GM20431 (cell line): ENCODE measurements around the gene F8A3.
"Not testable (repeated sequence)": the region's sequence is repeated elsewhere in the genome, so short reads cannot be mapped to it uniquely, and the experiment has no call there.

Source experiments
- in situ Hi-C: fragments of 300-500 bp; cut with MseI, MboI; formaldehyde crosslinking; loops from one replicate; pipeline ENCODE4 v1.15.0; 2020; ENCODE audit warnings: low sequenced_read_pairs; ENCODE audit not compliant: unreplicated experiment

F8A3 gene

DNA sequence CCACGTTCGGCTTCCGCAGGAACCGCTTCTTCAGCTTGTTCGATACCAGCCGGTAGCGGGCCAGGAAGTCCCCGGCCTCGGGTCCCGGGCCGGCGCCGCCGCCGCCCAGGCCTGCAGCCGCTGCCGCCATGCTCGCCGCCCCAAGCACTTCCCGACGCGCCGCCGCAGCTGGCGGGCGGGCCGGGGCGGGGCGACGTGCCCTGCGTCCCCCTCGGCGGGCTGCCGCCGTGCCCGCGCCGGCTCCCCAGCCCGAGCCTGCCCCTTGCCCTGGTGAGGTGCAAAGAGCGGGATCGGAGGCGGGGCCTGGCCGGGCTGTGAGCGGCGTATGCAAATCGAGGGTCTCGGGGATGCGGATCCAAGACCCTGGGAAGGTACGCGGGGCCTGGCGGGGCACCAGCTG is at the start of gene F8A3:
F8A3 (minus strand) TSS at position 150 of the 400 bp plus-strand sequence; CDS start at position 130, 20 bp downstream.
- in situ Hi-C loops: not testable (repeated sequence)

DNA sequence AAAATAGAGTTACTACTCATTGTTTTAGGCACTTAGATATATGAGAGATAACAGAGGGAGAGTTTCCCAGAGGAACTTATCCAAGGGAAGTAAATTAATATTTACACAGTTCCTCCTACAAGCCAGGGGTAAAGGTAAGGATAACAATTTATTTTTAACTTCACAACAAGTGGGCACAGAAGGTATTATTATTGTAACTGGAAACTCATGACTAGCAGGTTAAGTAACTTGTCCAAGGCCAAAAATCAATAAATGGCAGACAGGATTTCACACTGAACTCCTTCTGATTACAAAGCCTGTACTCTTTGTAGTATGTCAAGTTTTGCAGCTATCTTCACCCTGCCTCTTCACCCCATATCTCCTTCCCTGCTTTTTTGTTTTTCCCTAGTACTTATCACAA is 46.9 kb upstream of the F8A3 start:
- in situ Hi-C loops: no loop called here

DNA sequence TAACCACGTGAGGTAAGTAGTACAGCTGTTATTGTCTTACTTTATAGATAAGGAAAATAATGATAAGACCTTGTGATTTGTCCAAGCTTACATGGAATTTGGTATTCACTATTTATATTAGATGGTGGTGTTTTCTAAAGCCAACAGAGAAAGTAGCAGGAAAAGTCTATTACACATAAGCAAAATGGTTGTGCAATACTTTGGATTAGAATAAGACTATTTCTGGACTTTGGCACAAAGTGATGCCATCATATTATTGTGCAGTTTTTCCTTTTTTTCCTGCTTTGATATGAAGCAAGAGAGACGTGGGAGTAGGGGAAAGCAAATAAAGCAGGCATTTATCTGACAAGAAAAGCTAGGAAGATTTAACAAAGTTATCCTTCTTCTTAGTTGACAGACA is 36.7 kb upstream of the F8A3 start:
- in situ Hi-C loops: not testable (repeated sequence)

DNA sequence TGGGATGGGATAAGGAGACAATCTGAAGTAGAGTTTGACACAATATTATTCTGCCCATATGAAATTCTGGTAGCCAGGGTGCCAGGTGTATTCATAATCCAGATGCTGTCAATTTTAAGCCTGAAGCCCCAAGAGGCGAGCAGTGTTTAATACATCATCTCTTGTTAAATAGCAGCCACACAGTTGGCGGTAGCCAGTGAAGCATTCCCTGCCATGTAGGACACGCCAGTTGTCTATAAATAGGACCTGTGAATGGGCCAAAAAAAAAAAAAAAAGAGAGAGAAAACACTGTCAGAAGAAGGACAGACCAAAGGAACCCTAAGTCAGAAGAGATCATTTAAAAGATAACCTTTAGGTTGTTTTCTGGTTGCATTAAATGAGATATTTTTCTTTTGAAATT is 33.0 kb upstream of the F8A3 start:
- in situ Hi-C loops: not testable (repeated sequence)

DNA sequence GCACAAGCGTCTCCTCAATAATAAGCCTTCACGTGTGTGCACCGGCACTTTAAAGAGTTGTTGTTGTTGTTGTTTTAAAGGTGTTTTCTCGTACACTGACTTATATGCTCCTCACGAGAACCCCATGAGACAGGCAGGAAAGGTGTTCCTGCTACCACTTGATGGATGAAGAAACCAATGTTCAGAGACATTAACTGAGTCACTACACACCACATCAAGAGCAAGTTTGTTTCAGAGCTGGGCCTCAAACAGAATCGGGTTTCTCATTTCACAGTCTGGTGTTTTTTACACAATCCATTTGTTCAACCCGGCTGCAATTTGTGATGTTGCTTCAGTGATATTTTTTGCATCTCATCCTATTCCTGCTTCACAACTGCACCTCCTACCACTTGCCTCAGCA is 18.7 kb upstream of the F8A3 start:
- in situ Hi-C loops: not testable (repeated sequence)

DNA sequence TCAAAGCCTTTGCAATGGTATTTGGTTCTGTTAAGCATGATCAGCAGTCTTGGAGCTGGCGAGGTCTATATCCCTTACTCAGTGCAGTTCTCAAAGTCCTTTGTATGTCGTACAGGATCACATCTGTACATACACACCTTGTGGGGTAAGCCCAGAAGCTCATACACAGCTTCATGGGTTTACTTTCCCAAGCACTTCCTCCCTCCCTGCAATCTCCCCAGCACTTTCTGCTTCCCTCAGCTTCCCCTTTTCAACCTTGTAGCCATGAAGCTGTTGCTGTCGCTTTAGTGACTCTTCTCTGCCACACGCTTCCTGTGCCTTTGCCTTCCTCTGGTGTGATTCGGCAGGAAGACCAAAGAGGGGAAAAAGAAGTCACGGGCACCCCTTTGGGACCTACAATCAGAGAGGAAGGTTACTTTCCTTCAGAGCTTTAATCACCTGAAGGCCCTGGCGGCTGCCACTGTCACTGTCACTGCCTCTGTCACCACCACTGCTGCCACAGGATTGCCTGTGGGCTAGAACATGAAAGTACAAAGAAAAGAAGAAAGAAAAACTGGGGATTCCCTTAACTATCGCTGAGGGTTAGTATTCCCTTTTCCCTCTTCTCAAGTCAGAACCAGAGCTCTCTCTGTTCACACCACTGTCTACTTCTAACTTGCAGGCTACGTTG is 8.0 kb upstream of the F8A3 start:
- in situ Hi-C loops: not testable (repeated sequence)

DNA sequence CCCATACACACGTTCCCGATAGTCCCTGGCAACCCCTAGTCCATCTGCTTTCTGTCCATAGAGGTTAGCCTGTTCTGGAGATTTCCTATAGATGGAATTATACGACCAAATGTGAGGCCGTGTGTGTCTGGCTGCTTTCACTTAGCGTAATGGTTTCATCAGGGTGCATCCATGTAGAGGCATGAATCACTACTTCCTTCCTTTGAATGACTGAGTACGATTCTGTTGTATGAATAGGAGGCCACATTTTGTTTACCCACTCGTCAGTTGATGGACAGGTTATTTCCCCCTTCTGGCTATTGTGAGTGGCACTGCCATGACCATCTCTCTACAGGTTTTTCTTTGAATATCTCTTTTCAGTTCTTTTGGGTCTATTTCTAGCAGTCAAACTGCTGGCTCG is 2.1 kb upstream of the F8A3 start:
- in situ Hi-C loops: not testable (repeated sequence)

DNA sequence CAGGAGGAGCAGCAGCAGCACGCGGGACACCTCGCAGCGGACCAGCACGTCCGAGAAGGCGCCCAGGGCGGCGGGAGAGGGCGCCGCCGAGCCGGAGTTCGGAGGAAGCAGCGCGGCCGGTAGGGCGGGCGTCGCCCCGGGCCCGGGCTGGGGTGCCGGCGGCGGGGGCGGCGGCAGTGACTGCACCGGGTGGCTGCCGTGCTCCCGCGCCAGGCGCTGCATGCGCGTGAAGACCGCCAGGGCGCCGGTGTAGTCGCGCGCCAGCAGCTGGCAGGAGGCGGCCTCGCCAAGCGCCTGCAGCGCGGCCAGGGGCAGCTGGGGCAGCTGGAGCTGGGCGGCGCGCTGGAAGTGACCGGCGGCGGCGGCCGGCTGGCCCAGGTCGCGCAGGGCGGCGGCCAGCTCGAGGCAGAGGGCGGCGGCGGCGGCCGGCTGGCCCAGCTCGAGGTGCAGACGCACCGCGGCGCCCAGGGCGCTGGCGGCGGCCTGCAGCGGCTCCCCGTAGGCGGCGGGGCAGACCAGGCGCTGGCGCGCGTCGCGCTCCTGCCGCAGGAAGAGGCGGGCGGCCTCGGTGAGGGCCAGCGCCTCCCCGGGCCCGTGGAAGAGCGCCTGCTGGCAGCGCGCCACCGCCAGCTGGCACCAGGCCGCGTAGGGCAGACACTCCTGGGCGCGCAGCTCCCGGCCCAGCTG is 516 bp downstream of the F8A3 start:
- in situ Hi-C loops: not testable (repeated sequence)

DNA sequence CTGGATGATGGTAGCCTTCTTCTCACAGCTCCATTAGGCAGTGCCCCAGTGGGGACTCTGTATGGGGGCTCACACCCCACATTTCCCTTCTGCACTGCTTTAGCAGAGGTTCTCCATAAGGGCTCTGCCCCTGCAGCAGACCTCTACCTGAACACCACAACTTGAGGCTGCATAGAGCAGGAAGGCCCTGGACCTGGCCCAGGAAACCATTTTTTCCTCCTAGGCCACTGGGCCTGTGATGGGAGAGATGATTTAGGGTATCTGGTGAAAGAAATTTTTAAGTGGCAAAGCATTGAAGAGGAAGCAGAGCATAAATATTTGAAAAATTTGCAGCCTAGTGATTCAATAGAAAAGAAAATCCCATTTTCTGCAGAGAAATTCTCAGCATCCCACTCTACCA is 17.3 kb downstream of the F8A3 start:
- in situ Hi-C loops: no loop called here

DNA sequence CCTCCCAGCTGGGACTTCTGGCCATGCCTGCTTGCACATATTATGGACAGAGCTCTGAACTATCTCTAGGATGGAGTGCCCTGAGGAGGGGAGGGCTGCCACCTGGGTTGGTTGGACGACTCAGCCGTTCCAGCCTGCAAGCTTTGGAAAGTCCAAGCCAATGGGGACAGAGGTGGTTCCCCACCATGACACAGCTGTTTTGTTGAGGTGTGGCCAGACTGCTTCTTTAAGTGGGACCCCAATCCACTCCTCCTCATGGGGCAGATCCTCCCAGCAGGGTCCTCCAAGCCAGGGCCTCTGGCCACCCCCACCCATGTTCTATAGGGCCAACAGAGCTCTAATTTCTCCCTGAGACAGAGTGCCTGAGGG is 22.7 kb downstream of the F8A3 start:
- in situ Hi-C loops: no loop called here

DNA sequence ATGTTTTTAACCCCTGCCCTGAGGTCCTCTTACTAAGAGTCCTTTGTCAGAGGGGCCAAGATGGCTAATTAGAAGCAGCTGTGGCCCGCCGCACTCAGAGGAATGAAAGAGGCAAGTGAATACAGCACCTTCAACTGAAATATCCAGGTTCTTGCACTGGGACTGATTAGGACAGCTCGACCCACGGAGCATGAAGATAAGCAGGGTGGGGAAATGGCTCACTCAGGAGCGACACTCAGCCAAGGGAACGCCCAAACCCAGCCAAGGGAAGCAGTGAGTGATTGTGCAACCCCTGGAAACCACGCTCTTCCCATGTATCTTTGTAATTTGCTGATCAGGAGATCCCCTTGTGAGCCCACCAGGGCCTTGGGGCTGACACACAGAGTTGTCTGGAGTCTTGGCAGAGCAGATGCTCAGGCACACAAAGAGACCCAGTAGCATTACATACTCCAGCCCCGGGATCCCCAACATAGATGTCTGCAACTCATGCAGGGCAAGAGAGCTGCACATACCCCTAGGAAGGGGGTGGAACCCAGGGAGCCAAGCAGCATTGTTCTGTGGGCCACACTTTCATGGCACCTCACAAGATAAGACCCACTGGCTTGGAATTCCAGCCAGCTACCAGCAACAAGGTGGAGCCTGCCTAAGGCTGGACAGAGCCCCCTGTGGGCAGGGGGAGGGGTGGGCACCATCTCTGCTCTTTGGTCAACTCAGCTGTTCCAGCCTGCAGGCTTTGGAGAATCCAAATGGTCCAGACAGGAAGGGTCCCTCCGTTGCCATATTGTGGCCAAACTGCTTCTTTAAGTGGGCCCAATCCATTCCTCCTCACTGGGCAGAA is 23.3 kb downstream of the F8A3 start:
- in situ Hi-C loops: no loop called here

DNA sequence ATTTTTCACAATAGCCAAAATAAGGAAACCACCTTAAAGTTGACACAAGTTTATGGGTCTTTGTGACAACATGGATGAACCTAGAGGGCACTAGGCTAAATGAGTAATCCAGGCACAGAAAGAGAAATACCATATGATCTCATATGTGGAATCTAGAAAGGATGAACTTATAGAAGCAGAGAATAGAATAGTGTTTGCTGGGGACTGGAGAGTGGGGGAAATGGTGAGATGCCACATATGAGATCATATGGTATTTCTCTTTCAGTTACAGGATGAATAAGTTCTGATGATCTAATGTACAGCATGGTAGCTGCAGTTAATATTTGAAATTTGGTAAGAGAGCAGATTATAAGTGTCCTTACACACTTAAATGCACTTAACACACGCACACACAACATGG is 40.7 kb downstream of the F8A3 start:
- in situ Hi-C loops: no loop called here
